ENCODE results near the gene PRPS1. TPM values are rescaled to one million over a fixed set of nuclear protein-coding genes. Genes with fewer than 3 reads are reported as not detected.

PRPS1 gene
- total and polyA plus RNA-seq, 3 experiments from 2014 or later, result 49.7 to 113 (median 110) TPM

- H3K27me3 Mint-ChIP-seq, result peaks cover 0 to 4% of the 10 kb centered on the region in 2 donors
Observed at GRCh38 chrX:107632346-107632745, 4.0 kb downstream of the PRPS1 start.

GRCh38 chrX:107646735-107647134 is 18.4 kb downstream of the PRPS1 start:
- H3K4me3 ChIP-seq (ENCODE audit: low read length), result no peak overlapping the region
- H3K4me1 Mint-ChIP-seq, result no peaks in the 10 kb centered on the region
- H3K4me3 Mint-ChIP-seq, result peak overlapping the region in 1 of 7 donors; percentile 23
- DNase-seq, result no peak
- no peaks in the 10 kb centered on the region for H3K9me3 Mint-ChIP-seq
- no peaks in the 10 kb centered on the region for H3K9me3 ChIP-seq (ENCODE audit: low read length)
- POLR2A ChIA-PET, result no interaction called here
- H3K4me1 ChIP-seq (ENCODE audit: insufficient read depth, low read length), result no peaks in the 10 kb centered on the region
- H3K27me3 Mint-ChIP-seq, result peaks cover 0 to 5% of the 10 kb centered on the region in 2 donors
- H3K27ac ChIP-seq (ENCODE audit: low read depth, low read length), result no peak overlapping the region
- peaks cover 0 to 74% (median 10%) of the 10 kb centered on the region in 3 donors for H3K36me3 Mint-ChIP-seq
- H3K27me3 ChIP-seq (ENCODE audit: insufficient read depth, low read length, poor library complexity, severe bottlenecking), result no peaks in the 10 kb centered on the region
- peak overlapping the region in 1 of 8 donors; percentile 40 for H3K27ac Mint-ChIP-seq
- H3K36me3 ChIP-seq (ENCODE audit: insufficient read depth, low read length), result peaks cover 12% of the 10 kb centered on the region
- CTCF ChIA-PET, result no interaction called here

More at GRCh38 chrX:107632346-107632745, 4.0 kb downstream of the PRPS1 start:
- Histone ChIP-seq H3K36me3 (ENCODE audit: insufficient read depth, low read length) (no peaks in the 10 kb centered on the region), H3K4me1 (ENCODE audit: insufficient read depth, low read length) (peaks cover 9% of the 10 kb centered on the region), H3K4me3 (ENCODE audit: low read length) (no peak overlapping the region), H3K27ac (ENCODE audit: low read depth, low read length) (no peak overlapping the region), H3K27me3 (ENCODE audit: insufficient read depth, low read length, poor library complexity, severe bottlenecking) (no peaks in the 10 kb centered on the region), H3K9me3 (ENCODE audit: low read length) (no peaks in the 10 kb centered on the region)
- peaks cover 36 to 59% (median 43%) of the 10 kb centered on the region in 3 donors for H3K4me1 Mint-ChIP-seq
- ChIA-PET CTCF (interaction anchor here (1.0 to 2.1 kb wide), 2 partner anchors 20 to 23 kb away, joined by 3 to 5 read pairs; no protein-coding TSS in a partner anchor), POLR2A (no interaction called here)
- H3K4me3 Mint-ChIP-seq, result peak overlapping the region in 1 of 7 donors; percentile 27
- H3K27ac Mint-ChIP-seq, result no peak overlapping the region
- DNase-seq, result no peak
- H3K9me3 Mint-ChIP-seq, result no peaks in the 10 kb centered on the region
- peaks cover 0 to 13% (median 0%) of the 10 kb centered on the region in 3 donors for H3K36me3 Mint-ChIP-seq

DNA sequence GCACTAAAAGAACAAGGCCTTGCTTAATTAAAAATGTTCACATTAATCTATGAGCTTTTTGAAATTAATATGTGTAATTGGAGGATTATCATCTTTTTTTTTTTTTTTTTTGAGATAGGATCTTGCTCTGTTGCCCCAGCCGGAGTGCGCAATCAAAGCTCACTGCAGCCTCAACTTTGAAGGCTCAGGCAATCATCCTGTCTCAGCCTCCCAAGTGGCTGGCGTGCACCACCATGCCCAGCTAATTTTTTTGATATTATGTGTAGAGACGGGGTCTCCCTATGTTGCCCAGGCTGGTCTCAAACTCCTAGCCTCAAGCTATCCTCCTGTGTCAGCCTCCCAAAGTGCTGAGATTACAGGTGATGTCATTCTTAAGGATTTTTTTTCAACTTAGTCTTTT is 20.0 kb downstream of the PRPS1 start:
- ChIA-PET CTCF (interaction anchor here (1.1 kb wide), 1 partner anchor 10 kb away, joined by 3 read pairs; no protein-coding TSS in a partner anchor), POLR2A (interaction anchor here (0.6 kb wide), 1 partner anchor 68 kb away, joined by 4 read pairs; no protein-coding TSS in a partner anchor)
- Histone ChIP-seq H3K36me3 (ENCODE audit: insufficient read depth, low read length) (peaks cover 6% of the 10 kb centered on the region), H3K4me1 (ENCODE audit: insufficient read depth, low read length) (no peaks in the 10 kb centered on the region), H3K27me3 (ENCODE audit: insufficient read depth, low read length, poor library complexity, severe bottlenecking) (no peaks in the 10 kb centered on the region), H3K4me3 (ENCODE audit: low read length) (no peak overlapping the region), H3K9me3 (ENCODE audit: low read length) (no peaks in the 10 kb centered on the region), H3K27ac (ENCODE audit: low read depth, low read length) (no peak overlapping the region)
- DNase-seq, result no peak
- no peaks in the 10 kb centered on the region for H3K4me1 Mint-ChIP-seq
- H3K36me3 Mint-ChIP-seq, result peaks cover 0 to 63% (median 11%) of the 10 kb centered on the region in 3 donors
- no peak overlapping the region for H3K4me3 Mint-ChIP-seq
- peaks cover 0 to 4% of the 10 kb centered on the region in 2 donors for H3K27me3 Mint-ChIP-seq
- H3K9me3 Mint-ChIP-seq, result no peaks in the 10 kb centered on the region
- no peak overlapping the region for H3K27ac Mint-ChIP-seq

GRCh38 chrX:107654566-107654871 is 26.2 kb downstream of the PRPS1 start:
- peaks cover 0 to 7% of the 10 kb centered on the region in 2 donors for H3K27me3 Mint-ChIP-seq
- Histone ChIP-seq H3K36me3 (ENCODE audit: insufficient read depth, low read length) (no peaks in the 10 kb centered on the region), H3K4me3 (ENCODE audit: low read length) (no peak overlapping the region), H3K27me3 (ENCODE audit: insufficient read depth, low read length, poor library complexity, severe bottlenecking) (no peaks in the 10 kb centered on the region), H3K9me3 (ENCODE audit: low read length) (no peaks in the 10 kb centered on the region), H3K4me1 (ENCODE audit: insufficient read depth, low read length) (peaks cover 5% of the 10 kb centered on the region), H3K27ac (ENCODE audit: low read depth, low read length) (no peak overlapping the region)
- H3K36me3 Mint-ChIP-seq, result peaks cover 0 to 20% (median 1%) of the 10 kb centered on the region in 3 donors
- CTCF ChIA-PET, result interaction anchor here (0.8 to 13.4 kb wide), 11 partner anchors 10 to 123 kb away, joined by 3 to 145 read pairs (median 4); partner anchors contain the start of genes NCBP2L, PRPS1 and TSC22D3
- H3K4me1 Mint-ChIP-seq, result peaks cover 0 to 16% (median 14%) of the 10 kb centered on the region in 3 donors
- H3K27ac Mint-ChIP-seq, result peak overlapping the region in 2 of 8 donors; percentile 63 to 69
- DNase-seq, result no peak
- no peaks in the 10 kb centered on the region for H3K9me3 Mint-ChIP-seq
- H3K4me3 Mint-ChIP-seq, result no peak overlapping the region
- POLR2A ChIA-PET, result interaction anchor here (1.9 kb wide), 1 partner anchor 62 kb away, joined by 6 read pairs; no protein-coding TSS in a partner anchor

- DNase-seq, result peak; percentile 49 to 77 (median 57)
- Mint-ChIP-seq H3K27ac (peak overlapping the region in 3 of 8 donors; percentile 19 to 69 (median 43)), H3K36me3 (peaks cover 0 to 14% (median 1%) of the 10 kb centered on the region in 3 donors), H3K9me3 (no peaks in the 10 kb centered on the region), H3K4me3 (no peak overlapping the region), H3K27me3 (peaks cover 0 to 7% of the 10 kb centered on the region in 2 donors), H3K4me1 (peaks cover 0 to 17% (median 17%) of the 10 kb centered on the region in 3 donors)
- Histone ChIP-seq H3K27me3 (ENCODE audit: insufficient read depth, low read length, poor library complexity, severe bottlenecking) (no peaks in the 10 kb centered on the region), H3K27ac (ENCODE audit: low read depth, low read length) (no peak overlapping the region), H3K36me3 (ENCODE audit: insufficient read depth, low read length) (no peaks in the 10 kb centered on the region), H3K4me3 (ENCODE audit: low read length) (no peak overlapping the region), H3K4me1 (ENCODE audit: insufficient read depth, low read length) (peaks cover 5% of the 10 kb centered on the region), H3K9me3 (ENCODE audit: low read length) (no peaks in the 10 kb centered on the region)
- ChIA-PET POLR2A (interaction anchor here (1.9 kb wide), 1 partner anchor 62 kb away, joined by 6 read pairs; no protein-coding TSS in a partner anchor), CTCF (interaction anchor here (0.8 to 13.4 kb wide), 13 partner anchors 9 to 122 kb away, joined by 3 to 145 read pairs (median 4); partner anchors contain the start of genes NCBP2L, PRPS1 and TSC22D3)
Observed at GRCh38 chrX:107654872-107655761, 26.8 kb downstream of the PRPS1 start.

DNA sequence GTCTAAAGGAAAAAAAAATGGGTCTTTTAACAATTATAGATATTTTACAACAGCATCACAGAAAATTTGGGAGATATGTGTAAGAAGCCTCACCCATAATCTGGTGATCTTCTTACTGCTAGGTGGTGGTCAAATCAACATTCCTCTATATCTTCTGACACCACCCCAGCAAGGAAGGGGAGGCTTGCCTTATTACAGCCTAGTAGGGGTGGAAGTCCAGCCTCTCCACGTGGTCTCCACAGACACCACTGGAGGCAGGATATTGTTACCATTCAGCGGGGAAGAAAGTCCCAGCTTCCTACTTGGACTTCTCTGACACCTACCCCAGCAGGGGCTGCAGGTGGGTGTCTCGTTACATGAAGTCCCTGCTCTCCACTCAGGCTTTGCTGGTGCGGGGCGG is 28.7 kb downstream of the PRPS1 start:
- H3K4me3 Mint-ChIP-seq, result no peak overlapping the region
- POLR2A ChIA-PET, result no interaction called here
- H3K4me1 ChIP-seq (ENCODE audit: insufficient read depth, low read length), result peaks cover 5% of the 10 kb centered on the region
- no peaks in the 10 kb centered on the region for H3K9me3 Mint-ChIP-seq
- CTCF ChIA-PET, result interaction anchor here (0.9 to 13.4 kb wide), 3 partner anchors 7 to 120 kb away, joined by 3 to 145 read pairs (median 51); partner anchors contain the start of genes NCBP2L and TSC22D3
- H3K4me3 ChIP-seq (ENCODE audit: low read length), result no peak overlapping the region
- peaks cover 0 to 5% of the 10 kb centered on the region in 2 donors for H3K27me3 Mint-ChIP-seq
- no peaks in the 10 kb centered on the region for H3K9me3 ChIP-seq (ENCODE audit: low read length)
- no peak overlapping the region for H3K27ac Mint-ChIP-seq
- H3K27me3 ChIP-seq (ENCODE audit: insufficient read depth, low read length, poor library complexity, severe bottlenecking), result no peaks in the 10 kb centered on the region
- H3K36me3 ChIP-seq (ENCODE audit: insufficient read depth, low read length), result no peaks in the 10 kb centered on the region
- no peak overlapping the region for H3K27ac ChIP-seq (ENCODE audit: low read depth, low read length)
- H3K4me1 Mint-ChIP-seq, result peaks cover 0 to 17% (median 17%) of the 10 kb centered on the region in 3 donors
- no peak for DNase-seq
- peaks cover 0 to 4% (median 0%) of the 10 kb centered on the region in 3 donors for H3K36me3 Mint-ChIP-seq

- Mint-ChIP-seq H3K9me3 (no peaks in the 10 kb centered on the region), H3K27me3 (peaks cover 0 to 7% of the 10 kb centered on the region in 2 donors), H3K4me1 (peaks cover 0 to 17% (median 17%) of the 10 kb centered on the region in 3 donors), H3K4me3 (no peak overlapping the region), H3K36me3 (no peaks in the 10 kb centered on the region), H3K27ac (no peak overlapping the region)
- H3K4me3 ChIP-seq (ENCODE audit: low read length), result no peak overlapping the region
- H3K36me3 ChIP-seq (ENCODE audit: insufficient read depth, low read length), result no peaks in the 10 kb centered on the region
- no peak for DNase-seq
- CTCF ChIA-PET, result interaction anchor here (1.5 to 13.4 kb wide), 7 partner anchors 10 to 119 kb away, joined by 3 to 145 read pairs (median 9); partner anchors contain the start of genes NCBP2L and TSC22D3
- H3K4me1 ChIP-seq (ENCODE audit: insufficient read depth, low read length), result peaks cover 5% of the 10 kb centered on the region
- H3K27ac ChIP-seq (ENCODE audit: low read depth, low read length), result no peak overlapping the region
- POLR2A ChIA-PET, result interaction anchor here (0.6 kb wide), 1 partner anchor 112 kb away, joined by 7 read pairs; no protein-coding TSS in a partner anchor
- no peaks in the 10 kb centered on the region for H3K9me3 ChIP-seq (ENCODE audit: low read length)
- no peaks in the 10 kb centered on the region for H3K27me3 ChIP-seq (ENCODE audit: insufficient read depth, low read length, poor library complexity, severe bottlenecking)
Observed at GRCh38 chrX:107658660-107659059, 30.4 kb downstream of the PRPS1 start.
